HepG2 (cell line): ENCODE results near the gene FUT6. TPM values are rescaled to one million over a fixed set of nuclear protein-coding genes. Genes with fewer than 3 reads are reported as not detected.

Experiments
- CREBL2 ChIP-seq: sonication (generic); formaldehyde crosslinking; IDR thresholded peaks from 2 replicates; pipeline ENCODE4 v1.8.1; 2023; ENCODE audit warnings: missing genetic modification reagents, mild to moderate bottlenecking, borderline replicate concordance
- EHMT2 ChIP-seq: fragments of 200-600 bp; sonication (generic); IDR thresholded peaks from 2 replicates; pipeline ENCODE4 v1.7.0; 2017; ENCODE audit warnings: antibody characterized with exemption, low read depth, low read length, borderline replicate concordance
- ELF4 ChIP-seq: sonication (generic); formaldehyde crosslinking; IDR thresholded peaks from 2 replicates; pipeline ENCODE4 v1.5.0; 2020; ENCODE audit warnings: missing genetic modification reagents, mild to moderate bottlenecking, moderate library complexity, borderline replicate concordance
- GATA4 ChIP-seq: sonication (generic); IDR thresholded peaks from 2 replicates; pipeline ENCODE4 v1.6.1; 2016; ENCODE audit warnings: antibody characterized with exemption, low read depth, borderline replicate concordance
- HDAC2 ChIP-seq: sonication (generic); formaldehyde crosslinking; IDR thresholded peaks from 2 replicates; pipeline ENCODE4 v1.4.0; 2020; ENCODE audit warnings: missing genetic modification reagents
- HMG20A ChIP-seq: IDR thresholded peaks from 2 replicates; pipeline ENCODE4 v1.6.1; 2016; ENCODE audit warnings: borderline replicate concordance
- KLF9 ChIP-seq: IDR thresholded peaks from 2 replicates; pipeline ENCODE4 v1.6.1; 2016; ENCODE audit warnings: low read depth
- MTF2 ChIP-seq: sonication (generic); formaldehyde crosslinking; IDR thresholded peaks from 2 replicates; pipeline ENCODE4 v1.5.0; 2020; ENCODE audit warnings: missing genetic modification reagents, borderline replicate concordance
- MYNN ChIP-seq: sonication (generic); formaldehyde crosslinking; IDR thresholded peaks from 2 replicates; pipeline ENCODE4 v1.4.0; 2020; ENCODE audit warnings: mild to moderate bottlenecking, low read depth, missing genetic modification reagents
- MZF1 ChIP-seq: sonication (generic); formaldehyde crosslinking; IDR thresholded peaks from 2 replicates; pipeline ENCODE4 v1.8.1; 2023; ENCODE audit warnings: mild to moderate bottlenecking, missing genetic modification reagents, borderline replicate concordance
- NCOA5 ChIP-seq: sonication (generic); formaldehyde crosslinking; IDR thresholded peaks from 2 replicates; pipeline ENCODE4 v1.4.0; 2020; ENCODE audit warnings: missing genetic modification reagents
- RELA ChIP-seq: sonication (generic); formaldehyde crosslinking; IDR thresholded peaks from 2 replicates; pipeline ENCODE4 v1.4.0; 2020; ENCODE audit warnings: missing genetic modification reagents
- RXRB ChIP-seq: IDR thresholded peaks from 2 replicates; pipeline ENCODE4 v1.6.1; 2016; ENCODE audit warnings: borderline replicate concordance, missing genetic modification reagents, missing compliant biosample characterization
- TEAD2 ChIP-seq: sonication (generic); formaldehyde crosslinking; IDR thresholded peaks from 2 replicates; pipeline ENCODE4 v1.9.0; 2021; ENCODE audit warnings: missing genetic modification reagents
- ZC3H13 ChIP-seq: sonication (generic); formaldehyde crosslinking; IDR thresholded peaks from 2 replicates; pipeline ENCODE4 v1.8.1; 2023; ENCODE audit warnings: mild to moderate bottlenecking, missing genetic modification reagents, moderate library complexity
- ZKSCAN5 ChIP-seq: sonication (generic); formaldehyde crosslinking; IDR thresholded peaks from 2 replicates; pipeline ENCODE4 v1.5.1; 2020; ENCODE audit warnings: mild to moderate bottlenecking, missing genetic modification reagents
- ZNF335 ChIP-seq: sonication (generic); formaldehyde crosslinking; IDR thresholded peaks from 2 replicates; pipeline ENCODE4 v1.4.0; 2020; ENCODE audit warnings: missing genetic modification reagents
- ZNF569 ChIP-seq: sonication (generic); formaldehyde crosslinking; IDR thresholded peaks from 2 replicates; pipeline ENCODE4 v1.5.0; 2020; ENCODE audit warnings: mild to moderate bottlenecking, missing genetic modification reagents, moderate library complexity, borderline replicate concordance
- ZNF75D ChIP-seq: sonication (generic); formaldehyde crosslinking; IDR thresholded peaks from 2 replicates; pipeline ENCODE4 v1.8.1; 2023; ENCODE audit warnings: missing genetic modification reagents, mild to moderate bottlenecking, borderline replicate concordance
- polyA plus RNA-seq, 8 experiments: library from polyadenylated mRNA; depleted of rRNA in 3 of 8; stranded (reverse) in 7 of 8; unstranded in 1 of 8; fragments of >200 nt; fragmentation: Illumina TruSeq in 4 of 8; extraction: Trizol in 4 of 8; gene quantifications; 2 replicates each; pipeline versions ENCODE4 v1.2.1 to v1.2.3, GENCODE V29; 2011 to 2016; ENCODE audit warnings: low read depth in 4 of 8, missing spikeins in 1 of 8, mixed read lengths in 1 of 8; ENCODE audit not compliant: insufficient read depth in 1 of 8
- total RNA-seq, 5 experiments: library from RNA; depleted of rRNA; stranded (reverse); fragments of >200 nt; fragmentation: Illumina TruSeq; extraction: Trizol; gene quantifications; 2 replicates each; pipeline ENCODE4 v1.2.3, GENCODE V29; 2016; ENCODE audit warnings: low read depth in 1 of 5
- TF ChIP-seq, protein P1 (sequence below): sonication (generic); formaldehyde crosslinking; IDR thresholded peaks from 2 replicates; pipeline ENCODE4 v1.5.0; 2020; ENCODE audit warnings: mild to moderate bottlenecking, missing genetic modification reagents, borderline replicate concordance
- TF ChIP-seq, protein P2 (sequence below), 2 experiments: sonication (generic) in 1 of 2; formaldehyde crosslinking in 1 of 2; IDR thresholded peaks; 2 replicates each; pipeline versions ENCODE4 v1.4.0 to v1.6.1; 2016 to 2020; ENCODE audit warnings: borderline replicate concordance in 1 of 2, low read depth in 1 of 2, mild to moderate bottlenecking in 1 of 2, missing genetic modification reagents in 1 of 2
- TF ChIP-seq, protein P3 (sequence below): sonication (generic); formaldehyde crosslinking; IDR thresholded peaks from 2 replicates; pipeline ENCODE4 v1.4.0; 2020; ENCODE audit warnings: missing genetic modification reagents, low read depth, mild to moderate bottlenecking, borderline replicate concordance

FUT6 gene
- total and polyA plus RNA-seq, 2 of the 13 experiments (the other 11 are each of a cell fraction or from before 2014, with no cell fraction given): 8.2 to 27.7 TPM

- peak; percentile 82; the same call in 1 of the 2 replicates for TF ChIP-seq CREBL2
- TF ChIP-seq ELF4 (CRISPR knock-in tag): no peak
- no peak for TF ChIP-seq ZNF335 (CRISPR knock-in tag)
- TF ChIP-seq MTF2 (CRISPR knock-in tag): no peak
- TF ChIP-seq HDAC2: peak; percentile 80
- TF ChIP-seq, protein P1, sequence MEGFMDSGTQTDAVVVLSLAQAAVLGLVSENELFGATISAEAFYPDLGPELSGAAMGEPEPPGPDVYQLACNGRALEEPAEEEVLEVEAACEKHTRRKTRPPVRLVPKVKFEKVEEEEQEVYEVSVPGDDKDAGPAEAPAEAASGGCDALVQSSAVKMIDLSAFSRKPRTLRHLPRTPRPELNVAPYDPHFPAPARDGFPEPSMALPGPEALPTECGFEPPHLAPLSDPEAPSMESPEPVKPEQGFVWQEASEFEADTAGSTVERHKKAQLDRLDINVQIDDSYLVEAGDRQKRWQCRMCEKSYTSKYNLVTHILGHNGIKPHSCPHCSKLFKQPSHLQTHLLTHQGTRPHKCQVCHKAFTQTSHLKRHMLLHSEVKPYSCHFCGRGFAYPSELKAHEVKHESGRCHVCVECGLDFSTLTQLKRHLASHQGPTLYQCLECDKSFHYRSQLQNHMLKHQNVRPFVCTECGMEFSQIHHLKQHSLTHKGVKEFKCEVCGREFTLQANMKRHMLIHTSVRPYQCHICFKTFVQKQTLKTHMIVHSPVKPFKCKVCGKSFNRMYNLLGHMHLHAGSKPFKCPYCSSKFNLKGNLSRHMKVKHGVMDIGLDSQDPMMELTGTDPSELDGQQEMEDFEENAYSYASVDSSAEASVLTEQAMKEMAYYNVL (CRISPR knock-in tag): peak; percentile 75; the same call in 1 of the 2 replicates
- TF ChIP-seq ZC3H13 (CRISPR knock-in tag): peak; percentile 100
- TF ChIP-seq ZNF75D (CRISPR knock-in tag): no peak
- TF ChIP-seq ZNF569 (CRISPR knock-in tag): no peak
- TF ChIP-seq RXRB: peak; percentile 84
- TF ChIP-seq TEAD2 (CRISPR knock-in tag): no peak
- TF ChIP-seq MZF1 (CRISPR knock-in tag): 0 out of 2 replicates have a peak, but pooled peaks have one; percentile 54
- no peak; the same call in 1 of the 2 replicates for TF ChIP-seq NCOA5 (CRISPR knock-in tag)
- no peak for TF ChIP-seq EHMT2
- peak; percentile 20; the same call in 1 of the 2 replicates for TF ChIP-seq HMG20A (CRISPR knock-in tag)
- TF ChIP-seq ZKSCAN5: 0 out of 2 replicates have a peak, but pooled peaks have one; percentile 23
- peak; percentile 83; the same call in 1 of the 2 replicates for TF ChIP-seq MYNN (CRISPR knock-in tag)
- 0 out of 2 replicates have a peak, but pooled peaks have one; percentile 85 for TF ChIP-seq KLF9 (CRISPR knock-in tag)
- TF ChIP-seq, protein P2, sequence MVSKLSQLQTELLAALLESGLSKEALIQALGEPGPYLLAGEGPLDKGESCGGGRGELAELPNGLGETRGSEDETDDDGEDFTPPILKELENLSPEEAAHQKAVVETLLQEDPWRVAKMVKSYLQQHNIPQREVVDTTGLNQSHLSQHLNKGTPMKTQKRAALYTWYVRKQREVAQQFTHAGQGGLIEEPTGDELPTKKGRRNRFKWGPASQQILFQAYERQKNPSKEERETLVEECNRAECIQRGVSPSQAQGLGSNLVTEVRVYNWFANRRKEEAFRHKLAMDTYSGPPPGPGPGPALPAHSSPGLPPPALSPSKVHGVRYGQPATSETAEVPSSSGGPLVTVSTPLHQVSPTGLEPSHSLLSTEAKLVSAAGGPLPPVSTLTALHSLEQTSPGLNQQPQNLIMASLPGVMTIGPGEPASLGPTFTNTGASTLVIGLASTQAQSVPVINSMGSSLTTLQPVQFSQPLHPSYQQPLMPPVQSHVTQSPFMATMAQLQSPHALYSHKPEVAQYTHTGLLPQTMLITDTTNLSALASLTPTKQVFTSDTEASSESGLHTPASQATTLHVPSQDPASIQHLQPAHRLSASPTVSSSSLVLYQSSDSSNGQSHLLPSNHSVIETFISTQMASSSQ (IDR thresholded peaks at IDR 0.05; ENCODE audit: low read depth): no peak
- TF ChIP-seq, protein P2 (CRISPR knock-in tag; IDR thresholded peaks at IDR 0.05; ENCODE audit: borderline replicate concordance): peak; percentile 45; the same call in 1 of the 2 replicates
- peak; percentile 88 for TF ChIP-seq GATA4
- no peak for TF ChIP-seq RELA (CRISPR knock-in tag)
- TF ChIP-seq, protein P3, sequence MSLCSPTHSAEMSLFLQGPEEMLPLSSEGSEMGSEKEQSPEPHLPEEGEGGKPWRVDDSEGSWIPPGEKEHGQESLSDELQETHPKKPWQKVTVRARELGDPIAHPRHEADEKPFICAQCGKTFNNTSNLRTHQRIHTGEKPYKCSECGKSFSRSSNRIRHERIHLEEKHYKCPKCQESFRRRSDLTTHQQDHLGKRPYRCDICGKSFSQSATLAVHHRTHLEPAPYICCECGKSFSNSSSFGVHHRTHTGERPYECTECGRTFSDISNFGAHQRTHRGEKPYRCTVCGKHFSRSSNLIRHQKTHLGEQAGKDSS (CRISPR knock-in tag): peak; percentile 85; the same call in 1 of the 2 replicates
These were observed 11.4 kb downstream of the FUT6 start (continued) for GRCh38 chr19:5827891-5828660.
